Naive thymus-derived CD4-positive, alpha-beta T cell (primary cell): ENCODE results near the gene FIG4. TPM values are rescaled to one million over a fixed set of nuclear protein-coding genes. Genes with fewer than 3 reads are reported as not detected.
"Not testable (repeated sequence)": the region's sequence is repeated elsewhere in the genome, so short reads cannot be mapped to it uniquely, and the experiment has no call there.

Source experiments
- ATAC-seq: fragments of 150-1000 bp; cut with Tn5 transposase; 2 replicates; pipeline ENCODE4 v1.10.0; 2021; ENCODE audit warnings: mild to moderate bottlenecking, moderate library complexity
- CTCF ChIA-PET: fragments of 350-600 bp; sonication (Branson Sonifier 250); formaldehyde crosslinking; loops from one replicate; lab custom pipeline; 2021; ENCODE audit warnings: antibody characterized with exemption; lab: Charles Lee
- POLR2A ChIA-PET: fragments of 350-600 bp; sonication (Branson Sonifier 250); formaldehyde crosslinking; loops from one replicate; lab custom pipeline; 2021; ENCODE audit warnings: antibody characterized with exemption, inconsistent platforms; lab: Charles Lee
- DNase-seq, 9 donors: peaks; one replicate each; pipeline versions ENCODE4 v3.0.0 to v3.0.0-alpha.2; 2020 to 2022; ENCODE audit warnings: mixed read lengths in 1 of 9
- H3K27ac ChIP-seq: one replicate; pipeline ENCODE4 v1.7.0; 2013; ENCODE audit warnings: mild to moderate bottlenecking, low read depth, low read length, moderate library complexity
- H3K27me3 ChIP-seq, 2 donors: one replicate each; pipeline ENCODE4 v1.7.0; 2013; ENCODE audit warnings: low read length in 2 of 2, mild to moderate bottlenecking in 2 of 2, moderate library complexity in 2 of 2; ENCODE audit not compliant: control insufficient read depth in 2 of 2, insufficient read depth in 2 of 2
- H3K36me3 ChIP-seq, 3 experiments: 1 replicate in 2 of 3; 2 replicates in 1 of 3; pipeline ENCODE4 v1.7.0; 2013; ENCODE audit warnings: low read length in 3 of 3, mild to moderate bottlenecking in 3 of 3, moderate library complexity in 1 of 3; ENCODE audit not compliant: insufficient read depth in 3 of 3, control insufficient read depth in 2 of 3
- H3K4me1 ChIP-seq, 2 donors: one replicate each; pipeline ENCODE4 v1.7.0; 2013; ENCODE audit warnings: low read length in 2 of 2, mild to moderate bottlenecking in 2 of 2, moderate library complexity in 1 of 2; ENCODE audit not compliant: control insufficient read depth in 2 of 2, insufficient read depth in 2 of 2
- H3K4me3 ChIP-seq: 2 replicates; pipeline ENCODE4 v1.7.0; 2013; ENCODE audit warnings: mild to moderate bottlenecking, low read length
- H3K9me3 ChIP-seq, 3 experiments: 1 replicate in 2 of 3; 2 replicates in 1 of 3; pipeline ENCODE4 v1.7.0; 2013; ENCODE audit warnings: low read length in 3 of 3; ENCODE audit not compliant: control insufficient read depth in 2 of 3
- H3K27ac Mint-ChIP-seq, 9 donors: one replicate each; pipeline ENCODE4 v1.8.0; 2020 to 2022; ENCODE audit warnings: mixed read lengths in 9 of 9, mild to moderate bottlenecking in 8 of 9, moderate library complexity in 5 of 9, inconsistent platforms in 2 of 9
- H3K27me3 Mint-ChIP-seq, 5 donors: one replicate each; pipeline ENCODE4 v1.8.0; 2021 to 2022; ENCODE audit warnings: mixed read lengths in 5 of 5, mild to moderate bottlenecking in 1 of 5
- H3K36me3 Mint-ChIP-seq, 5 donors: one replicate each; pipeline ENCODE4 v1.8.0; 2020 to 2022; ENCODE audit warnings: mixed read lengths in 5 of 5, mild to moderate bottlenecking in 3 of 5, inconsistent platforms in 1 of 5
- H3K4me1 Mint-ChIP-seq, 7 donors: one replicate each; pipeline ENCODE4 v1.8.0; 2020 to 2022; ENCODE audit warnings: mixed read lengths in 7 of 7, mild to moderate bottlenecking in 3 of 7, inconsistent platforms in 1 of 7
- H3K4me3 Mint-ChIP-seq, 10 donors: one replicate each; pipeline ENCODE4 v1.8.0; 2020 to 2022; ENCODE audit warnings: mild to moderate bottlenecking in 10 of 10, mixed read lengths in 10 of 10, moderate library complexity in 6 of 10, inconsistent platforms in 2 of 10
- H3K9me3 Mint-ChIP-seq, 11 donors: one replicate each; pipeline ENCODE4 v1.8.0; 2020 to 2022; ENCODE audit warnings: mixed read lengths in 11 of 11, mild to moderate bottlenecking in 4 of 11, inconsistent platforms in 1 of 11, moderate library complexity in 1 of 11
- intact Hi-C, 2 donors: fragments of 100-400 bp; cut with micrococcal nuclease; formaldehyde crosslinking; loops; one replicate each; pipeline ENCODE4 v1.15.1; 2023
- polyA plus RNA-seq, 2 donors: library from polyadenylated mRNA; unstranded; fragments of 300-500 nt; fragmentation: Illumina TruSeq; gene quantifications; one replicate each; pipeline ENCODE4 v1.2.3, GENCODE V29; 2021
- total RNA-seq, 6 experiments: library from RNA in 5 of 6; stranded (reverse) in 5 of 6; gene quantifications; 1 replicate in 5 of 6; 2 replicates in 1 of 6; pipeline ENCODE4 v1.2.3 and lab custom pipeline; 2021 to 2026

The FIG4 gene
- total and polyA plus RNA-seq, 7 experiments from 2014 or later = 6.8 to 16.5 (median 13.4) TPM

DNA sequence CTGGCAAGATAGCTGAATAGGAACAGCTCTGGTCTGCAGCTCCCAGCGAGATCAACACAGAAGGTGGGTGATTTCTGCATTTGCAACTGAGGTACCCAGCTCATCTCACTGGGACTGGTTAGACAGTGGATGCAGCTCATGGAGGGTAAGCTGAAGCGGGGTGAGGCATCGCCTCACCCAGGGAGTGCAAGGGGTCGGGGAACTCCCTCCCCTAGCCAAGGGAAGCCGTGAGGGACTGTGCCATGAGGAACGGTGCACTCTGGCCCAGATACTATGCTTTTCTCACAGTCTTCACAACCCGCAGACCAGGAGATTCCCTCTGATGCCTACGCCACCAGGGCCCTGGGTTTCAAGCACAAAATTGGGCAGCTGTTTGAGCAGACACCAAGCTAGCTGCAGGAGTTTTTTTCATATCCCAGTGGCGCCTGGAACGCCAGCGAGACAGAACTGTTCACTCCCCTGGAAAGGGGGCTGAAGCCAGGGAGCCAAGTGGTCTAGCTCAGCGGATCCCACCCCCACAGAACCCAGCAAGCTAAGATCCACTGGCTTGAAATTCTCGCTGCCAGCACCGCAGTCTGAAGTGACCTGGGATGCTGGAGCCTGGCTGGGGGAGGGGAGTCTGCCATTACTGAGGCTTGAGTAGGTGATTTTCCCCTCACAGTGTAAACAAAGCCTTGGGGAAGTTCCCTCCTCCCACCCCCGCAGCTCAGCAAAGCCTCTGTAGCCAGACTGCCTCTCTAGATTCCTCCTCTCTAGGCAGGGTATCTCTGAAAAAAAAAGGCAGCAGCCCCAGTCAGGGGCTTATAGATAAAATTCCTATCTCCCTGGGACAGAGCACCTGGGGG, 12.2 kb upstream of the FIG4 start:
- H3K27ac Mint-ChIP-seq, H3K4me3 ChIP-seq, H3K4me3 Mint-ChIP-seq, H3K36me3 ChIP-seq, POLR2A ChIA-PET, H3K27ac ChIP-seq, DNase-seq, H3K9me3 ChIP-seq, H3K27me3 ChIP-seq, H3K4me1 ChIP-seq, H3K27me3 Mint-ChIP-seq, ATAC-seq: not testable (repeated sequence)
- CTCF ChIA-PET = interaction anchor here (1.1 kb wide), 1 partner anchor 361 kb away, joined by 3 read pairs; no protein-coding TSS in a partner anchor
- intact Hi-C loops = loop anchor here in 1 of 2 donors (5.0 kb wide), 1 partner anchor 483 kb away; no protein-coding TSS in a partner anchor
- Mint-ChIP-seq H3K4me1 (peaks cover 0 to 24% (median 10%) of the 10 kb centered on the region in 7 donors), H3K36me3 (peaks cover 0 to 27% (median 12%) of the 10 kb centered on the region in 5 donors), H3K9me3 (peaks cover 0 to 19% (median 0%) of the 10 kb centered on the region in 11 donors)

DNA sequence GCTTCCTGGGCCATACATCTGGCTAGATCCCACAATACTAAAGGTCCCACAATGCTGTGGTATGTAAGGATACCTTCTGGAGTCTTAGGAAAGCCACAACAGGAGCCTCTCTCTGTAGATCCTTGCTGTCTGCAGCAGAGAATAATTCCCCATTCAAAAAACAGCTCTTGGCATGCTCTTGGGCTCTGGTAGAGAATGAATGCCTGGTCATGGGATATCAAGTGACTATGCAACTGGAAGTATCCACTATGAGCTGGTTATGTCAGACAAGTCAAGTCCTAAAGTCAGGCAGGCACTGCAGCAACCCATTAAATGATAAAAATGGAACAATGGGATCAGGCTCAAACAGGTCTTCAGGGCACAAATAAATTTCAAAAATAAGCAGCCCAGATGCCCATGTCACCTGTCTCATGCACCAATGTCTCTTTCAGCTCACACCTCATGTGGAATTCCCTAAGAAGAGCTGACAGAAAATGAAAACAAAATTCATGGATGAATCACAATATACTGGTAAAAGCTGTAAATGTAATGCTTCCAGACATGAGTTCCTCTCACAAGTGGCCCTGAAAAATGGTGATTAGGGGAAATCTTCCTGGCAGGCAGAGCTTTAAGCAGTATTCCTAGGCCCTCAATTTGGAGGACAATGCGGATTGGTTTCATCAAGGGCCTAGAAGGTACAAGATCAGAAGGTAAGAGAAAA, 4.4 kb upstream of the FIG4 start:
- peak overlapping the region in 2 of 9 donors; percentile 14 to 42 for H3K27ac Mint-ChIP-seq

DNA sequence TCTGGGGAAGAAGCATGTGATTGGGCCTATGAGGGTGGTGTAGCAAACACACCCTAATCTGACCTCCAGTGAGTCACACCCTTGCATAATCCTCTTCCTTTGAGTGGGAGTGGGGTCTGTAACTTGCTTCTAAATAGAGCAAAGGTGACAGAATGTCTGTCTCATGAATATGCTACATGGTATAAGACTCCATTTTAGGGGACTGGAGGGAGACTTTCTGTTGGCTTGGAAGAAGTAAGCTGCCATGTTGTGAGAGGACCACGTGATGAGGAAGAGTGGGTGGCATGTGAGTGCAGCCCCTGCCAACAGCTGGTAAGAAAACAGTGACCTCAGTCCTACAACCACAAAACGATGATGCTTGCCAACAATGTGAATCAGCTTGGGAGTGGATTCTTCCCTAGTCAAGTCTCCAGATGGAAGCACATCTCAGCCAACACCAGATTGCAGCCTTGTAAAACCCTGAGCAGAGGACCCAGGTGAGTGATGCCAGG, 3.8 kb upstream of the FIG4 start:
- DNase-seq (no peak), ATAC-seq (no peak)
- intact Hi-C loops = no loop called here
- Mint-ChIP-seq H3K27me3 (peaks cover 0 to 13% (median 0%) of the 10 kb centered on the region in 5 donors), H3K36me3 (peaks cover 0 to 10% (median 0%) of the 10 kb centered on the region in 5 donors), H3K4me3 (no peak overlapping the region), H3K4me1 (peaks cover 16 to 37% (median 23%) of the 10 kb centered on the region in 7 donors), H3K9me3 (peaks cover 0 to 13% (median 0%) of the 10 kb centered on the region in 11 donors), H3K27ac (peak overlapping the region in 1 of 9 donors; percentile 42)
- H3K4me3 ChIP-seq = no peak overlapping the region
- H3K9me3 ChIP-seq = no peaks in the 10 kb centered on the region
- ChIA-PET POLR2A (no interaction called here), CTCF (interaction anchor here (0.9 kb wide), 1 partner anchor 160 kb away, joined by 3 read pairs; no protein-coding TSS in a partner anchor)
- no peaks in the 10 kb centered on the region for H3K27me3 ChIP-seq
- H3K27ac ChIP-seq = no peak overlapping the region
- peaks cover 9 to 13% of the 10 kb centered on the region in 2 donors for H3K4me1 ChIP-seq
- H3K36me3 ChIP-seq = peaks cover 0 to 8% (median 0%) of the 10 kb centered on the region in 3 experiments

More for the DNA sequence above, 4.4 kb upstream of the FIG4 start:
- H3K36me3 Mint-ChIP-seq = peaks cover 0 to 12% (median 3%) of the 10 kb centered on the region in 5 donors
- no peak overlapping the region for H3K4me3 Mint-ChIP-seq
- H3K27ac ChIP-seq = no peak overlapping the region
- H3K4me1 Mint-ChIP-seq = peaks cover 12 to 31% (median 20%) of the 10 kb centered on the region in 7 donors
- CTCF ChIA-PET = interaction anchor here (0.9 kb wide), 1 partner anchor 160 kb away, joined by 3 read pairs; no protein-coding TSS in a partner anchor
- peaks cover 0 to 13% (median 0%) of the 10 kb centered on the region in 5 donors for H3K27me3 Mint-ChIP-seq
- no peaks in the 10 kb centered on the region for H3K9me3 ChIP-seq
- H3K27me3 ChIP-seq = no peaks in the 10 kb centered on the region
- ATAC-seq = no peak
- H3K36me3 ChIP-seq = peaks cover 0 to 8% (median 0%) of the 10 kb centered on the region in 3 experiments
- H3K4me3 ChIP-seq = no peak overlapping the region
- H3K4me1 ChIP-seq = peaks cover 3 to 9% of the 10 kb centered on the region in 2 donors
- DNase-seq = no peak
- peaks cover 0 to 15% (median 0%) of the 10 kb centered on the region in 11 donors for H3K9me3 Mint-ChIP-seq
- POLR2A ChIA-PET = interaction anchor here (0.8 kb wide), 1 partner anchor 303 kb away, joined by 3 read pairs; no protein-coding TSS in a partner anchor
- intact Hi-C loops = no loop called here

DNA sequence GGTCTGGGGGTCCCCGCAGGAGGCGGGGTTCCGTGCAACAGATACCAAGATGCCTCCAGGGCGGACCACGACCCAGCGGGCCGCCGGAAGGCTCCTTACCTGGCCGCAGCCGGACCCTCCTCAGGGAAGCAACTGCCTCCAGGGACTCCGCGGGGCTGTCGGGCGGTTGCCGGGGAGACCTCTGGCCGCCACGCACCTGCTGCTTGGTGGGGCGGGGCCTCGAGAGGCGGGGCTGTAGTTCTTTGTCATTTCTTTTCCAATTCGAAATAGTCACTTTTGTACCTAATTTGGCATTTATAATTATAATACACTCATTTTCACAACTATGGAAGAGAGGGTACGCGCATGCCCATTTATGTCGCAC, 741 bp upstream of the FIG4 start:
- CTCF ChIA-PET = interaction anchor here (0.7 to 1.6 kb wide), 5 partner anchors 11 to 502 kb away, joined by 3 to 4 read pairs (median 3); partner anchors contain the start of genes PPIL6 and SMPD2
- peaks cover 0 to 5% (median under 1%) of the 10 kb centered on the region in 5 donors for H3K36me3 Mint-ChIP-seq
- peak overlapping the region; percentile 74 for H3K27ac ChIP-seq
- H3K4me3 Mint-ChIP-seq = peak overlapping the region; percentile 91 to 100 (median 96)
- intact Hi-C loops = loop anchor here (2.0 to 10.0 kb wide), 15 partner anchors 83 to 1973 kb away; partner anchors contain the start of genes GTF3C6 (in 1 of the 2), OSTM1 (in 1 of the 2), SEC63 (in 1 of the 2) and SLC16A10 (in 1 of the 2)
- H3K4me1 ChIP-seq = peaks cover 12 to 13% of the 10 kb centered on the region in 2 donors
- H3K4me1 Mint-ChIP-seq = peaks cover 21 to 48% (median 34%) of the 10 kb centered on the region in 7 donors
- DNase-seq (peak; percentile 20 to 66 (median 48)), ATAC-seq (peak; percentile 43)
- H3K4me3 ChIP-seq = peak overlapping the region; percentile 98
- no peaks in the 10 kb centered on the region for H3K9me3 Mint-ChIP-seq
- peaks cover 0 to 8% (median 0%) of the 10 kb centered on the region in 3 experiments for H3K36me3 ChIP-seq
- H3K27ac Mint-ChIP-seq = peak overlapping the region; percentile 92 to 99 (median 96)
- no peaks in the 10 kb centered on the region for H3K9me3 ChIP-seq
- H3K27me3 ChIP-seq = no peaks in the 10 kb centered on the region
- peaks cover 0 to 13% (median 0%) of the 10 kb centered on the region in 5 donors for H3K27me3 Mint-ChIP-seq
- POLR2A ChIA-PET = interaction anchor here (1.0 to 2.0 kb wide), 7 partner anchors 10 to 1130 kb away, joined by 3 to 19 read pairs (median 4); partner anchors contain the start of genes CD164, CDK19, CEP57L1 and SESN1

DNA sequence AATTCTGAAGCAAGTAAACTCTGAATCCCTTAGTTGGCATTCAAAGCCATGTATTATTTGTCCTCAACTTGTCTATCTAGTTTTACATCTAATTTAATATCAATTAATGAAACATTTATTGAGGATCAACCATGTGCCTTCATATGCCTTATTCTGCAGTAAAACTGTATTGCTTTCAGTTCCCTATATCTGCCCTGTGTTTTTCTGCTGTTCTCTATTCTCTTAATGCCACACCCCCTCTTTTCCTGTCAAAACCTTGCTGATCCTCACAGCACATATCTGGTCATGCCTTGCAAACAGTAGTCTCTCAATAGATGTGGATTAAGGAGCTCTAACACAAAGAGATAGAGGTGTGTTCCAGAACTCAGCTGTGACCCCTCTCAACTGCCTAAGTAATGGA, 2.0 kb downstream of the FIG4 start:
- POLR2A ChIA-PET = no interaction called here
- Mint-ChIP-seq H3K4me3 (peak overlapping the region in 1 of 10 donors; percentile 33), H3K36me3 (peaks cover 9 to 16% (median 11%) of the 10 kb centered on the region in 5 donors)

More for the DNA sequence above, 2.0 kb downstream of the FIG4 start:
- H3K4me1 Mint-ChIP-seq = peaks cover 21 to 42% (median 32%) of the 10 kb centered on the region in 7 donors
- CTCF ChIA-PET = interaction anchor here (0.7 to 3.1 kb wide), 2 partner anchors 347 to 1902 kb away, joined by 4 to 12 read pairs; no protein-coding TSS in a partner anchor
- no peak for ATAC-seq
- intact Hi-C loops = loop anchor here (5.0 to 10.0 kb wide), 8 partner anchors 86 to 1976 kb away; partner anchors contain the start of genes OSTM1 (in 1 of the 2) and SEC63 (in 1 of the 2)
- Histone ChIP-seq H3K27me3 (no peaks in the 10 kb centered on the region), H3K27ac (no peak overlapping the region), H3K4me3 (no peak overlapping the region), H3K4me1 (peaks cover 12 to 13% of the 10 kb centered on the region in 2 donors), H3K36me3 (peaks cover 0 to 8% (median 0%) of the 10 kb centered on the region in 3 experiments), H3K9me3 (no peaks in the 10 kb centered on the region)
- H3K27ac Mint-ChIP-seq = no peak overlapping the region
- no peak for DNase-seq
- peaks cover 0 to 6% (median 0%) of the 10 kb centered on the region in 11 donors for H3K9me3 Mint-ChIP-seq
- H3K27me3 Mint-ChIP-seq = peaks cover 0 to 13% (median 0%) of the 10 kb centered on the region in 5 donors
